GM23338 (cell line): ENCODE results near the gene ARID1B. TPM values are rescaled to one million over a fixed set of nuclear protein-coding genes. Genes with fewer than 3 reads are reported as not detected.

Source experiments
- ATAC-seq: fragments of 200-7000 bp; cut with Tn5 transposase; 3 replicates; pipeline ENCODE4 v1.9.1; 2020
- DNase-seq: peaks from one replicate; pipeline ENCODE4 v3.0.0-alpha.2; 2015; ENCODE audit warnings: low spot score
- H2AFZ ChIP-seq: fragments of 200-600 bp; sonication (generic); 2 replicates; pipeline ENCODE4 v1.8.0; 2016; ENCODE audit warnings: antibody characterized with exemption, mild to moderate bottlenecking, moderate library complexity
- H3F3A ChIP-seq: fragments of 200-600 bp; sonication (generic); replicated peaks from 2 replicates; pipeline ENCODE4 v1.8.0; 2017; ENCODE audit warnings: antibody characterized with exemption, mixed run types, low read depth
- H3K27ac ChIP-seq: fragments of 200-600 bp; sonication (generic); 2 replicates; pipeline ENCODE4 v1.6.1; 2016; ENCODE audit warnings: low read depth
- H3K27me3 ChIP-seq: fragments of 200-600 bp; sonication (generic); 2 replicates; pipeline ENCODE4 v1.8.0; 2016; ENCODE audit warnings: mild to moderate bottlenecking, mixed run types, moderate library complexity; ENCODE audit not compliant: insufficient read depth
- H3K36me3 ChIP-seq: fragments of 200-600 bp; sonication (generic); 2 replicates; pipeline ENCODE4 v1.8.0; 2016; ENCODE audit warnings: mild to moderate bottlenecking; ENCODE audit not compliant: insufficient read depth
- H3K4me1 ChIP-seq: fragments of 200-600 bp; sonication (generic); 2 replicates; pipeline ENCODE4 v1.8.0; 2016; ENCODE audit warnings: mild to moderate bottlenecking, moderate library complexity; ENCODE audit not compliant: insufficient read depth
- H3K4me2 ChIP-seq: fragments of 200-600 bp; sonication (generic); 2 replicates; pipeline ENCODE4 v1.7.1; 2017; ENCODE audit warnings: mixed run types
- H3K4me3 ChIP-seq: fragments of 200-600 bp; sonication (generic); 2 replicates; pipeline ENCODE4 v1.6.1; 2016; ENCODE audit warnings: mixed run types
- H3K79me2 ChIP-seq: fragments of 200-600 bp; sonication (generic); replicated peaks from 2 replicates; pipeline ENCODE4 v1.8.0; 2017; ENCODE audit warnings: mild to moderate bottlenecking; ENCODE audit not compliant: insufficient read depth
- H3K9me2 ChIP-seq: fragments of 200-600 bp; sonication (generic); 2 replicates; pipeline ENCODE4 v1.8.0; 2017; ENCODE audit not compliant: insufficient read depth
- H4K20me1 ChIP-seq: fragments of 200-600 bp; sonication (generic); replicated peaks from 2 replicates; pipeline ENCODE4 v1.8.0; 2017; ENCODE audit warnings: mild to moderate bottlenecking; ENCODE audit not compliant: insufficient read depth
- H3K27ac Mint-ChIP-seq: 2 replicates; pipeline ENCODE4 v1.8.0; 2020; ENCODE audit warnings: inconsistent platforms, mild to moderate bottlenecking, moderate library complexity, mixed read lengths
- H3K27me3 Mint-ChIP-seq: 3 replicates; pipeline ENCODE4 v1.8.0; 2022; ENCODE audit warnings: low read depth, mild to moderate bottlenecking, moderate library complexity, mixed read lengths, inconsistent platforms; ENCODE audit not compliant: insufficient read depth, poor library complexity
- H3K36me3 Mint-ChIP-seq: 3 replicates; pipeline ENCODE4 v1.8.0; 2021; ENCODE audit warnings: low read depth, mild to moderate bottlenecking, inconsistent platforms, moderate library complexity, mixed read lengths
- H3K4me1 Mint-ChIP-seq: 3 replicates; pipeline ENCODE4 v1.8.0; 2020; ENCODE audit warnings: mild to moderate bottlenecking, inconsistent platforms, mixed read lengths
- H3K4me3 Mint-ChIP-seq: 3 replicates; pipeline ENCODE4 v1.8.0; 2021; ENCODE audit warnings: moderate library complexity, mild to moderate bottlenecking, inconsistent platforms, mixed read lengths
- H3K9me3 Mint-ChIP-seq: 3 replicates; pipeline ENCODE4 v1.8.0; 2020; ENCODE audit warnings: moderate library complexity, mild to moderate bottlenecking, inconsistent platforms, mixed read lengths
- CREB1 ChIP-seq: fragments of 250-450 bp; sonication (Bioruptor Pico); IDR thresholded peaks from 2 replicates; pipeline ENCODE4 v1.5.0; 2020; ENCODE audit warnings: low read depth, mild to moderate bottlenecking, moderate library complexity
- ETS1 ChIP-seq: IDR thresholded peaks from 2 replicates; pipeline ENCODE4 v1.6.1; 2016; ENCODE audit warnings: antibody characterized with exemption
- EZH2 ChIP-seq: fragments of 200-600 bp; sonication (generic); IDR thresholded peaks from one replicate; pipeline ENCODE4 v1.8.0; 2017; ENCODE audit warnings: antibody characterized with exemption, mild to moderate bottlenecking, low read depth; ENCODE audit not compliant: unreplicated experiment
- EZH2phosphoT487 ChIP-seq: fragments of 200-600 bp; sonication (generic); IDR thresholded peaks from one replicate; pipeline ENCODE4 v1.8.1; 2018; ENCODE audit warnings: antibody characterized with exemption; ENCODE audit not compliant: unreplicated experiment
- JUNB ChIP-seq: IDR thresholded peaks from one replicate; pipeline ENCODE4 v1.6.1; 2016; ENCODE audit warnings: antibody characterized with exemption; ENCODE audit not compliant: unreplicated experiment
- POLR2AphosphoS5 ChIP-seq: IDR thresholded peaks from 2 replicates; pipeline ENCODE4 v1.6.1; 2016; ENCODE audit warnings: antibody characterized with exemption, low read depth
- REST ChIP-seq: IDR thresholded peaks from one replicate; pipeline ENCODE4 v1.6.1; 2018; ENCODE audit warnings: antibody characterized with exemption; ENCODE audit not compliant: unreplicated experiment
- STAT1 ChIP-seq: IDR thresholded peaks from one replicate; pipeline ENCODE4 v1.6.1; 2016; ENCODE audit warnings: antibody characterized with exemption; ENCODE audit not compliant: unreplicated experiment
- ZNF114 ChIP-seq: fragments of 250-450 bp; sonication (Bioruptor Pico); IDR thresholded peaks from 2 replicates; pipeline ENCODE4 v1.5.0; 2020; ENCODE audit warnings: mild to moderate bottlenecking, moderate library complexity
- ZNF331 ChIP-seq: fragments of 250-450 bp; sonication (Bioruptor Pico); IDR thresholded peaks from 2 replicates; pipeline ENCODE4 v1.5.0; 2020; ENCODE audit warnings: low read depth, mild to moderate bottlenecking, moderate library complexity
- polyA plus RNA-seq: library from polyadenylated mRNA; unstranded; fragments of >200 nt; fragmentation: Nextera tagmentation; extraction: Ambion mirVana; gene quantifications from 2 replicates; pipeline ENCODE4 v1.2.1, GENCODE V29; 2016
- total RNA-seq: library from RNA; depleted of rRNA; stranded (reverse); fragments of >200 nt; shearing (Covaris generic); gene quantifications from 2 replicates; pipeline ENCODE4 v1.2.3, GENCODE V29; 2014

Gene ARID1B
- total and polyA plus RNA-seq, 2 experiments from 2014 or later = 59.3 to 72.2 TPM

- Mint-ChIP-seq H3K27ac (no peak overlapping the region), H3K4me3 (no peak overlapping the region), H3K4me1 (peaks cover 22% of the 10 kb centered on the region), H3K27me3 (peaks cover 6% of the 10 kb centered on the region), H3K9me3 (no peaks in the 10 kb centered on the region), H3K36me3 (peaks cover 22% of the 10 kb centered on the region)
- Histone ChIP-seq H3K79me2 (no peaks in the 10 kb centered on the region), H3K36me3 (no peaks in the 10 kb centered on the region), H3K9me2 (no peaks in the 10 kb centered on the region), H3F3A (no peaks in the 10 kb centered on the region), H4K20me1 (no peaks in the 10 kb centered on the region), H3K4me1 (no peaks in the 10 kb centered on the region), H3K4me3 (no peak overlapping the region), H3K27me3 (no peaks in the 10 kb centered on the region), H3K27ac (no peak overlapping the region), H3K4me2 (no peak overlapping the region), H2AFZ (no peak overlapping the region)
- DNase-seq = no peak
- no peak for TF ChIP-seq STAT1
- TF ChIP-seq POLR2AphosphoS5 = no peak
- TF ChIP-seq ZNF331 (CRISPR knock-in tag) = no peak
- TF ChIP-seq ETS1 = no peak
- no peak for TF ChIP-seq ZNF114 (CRISPR knock-in tag)
- no peak for TF ChIP-seq JUNB
- no peak for TF ChIP-seq EZH2
- no peak for TF ChIP-seq CREB1 (CRISPR knock-in tag)
- TF ChIP-seq REST = no peak
- peak; percentile 38; the same call in 1 of the 3 replicates for ATAC-seq
These were observed 339.2 kb downstream of the ARID1B start for GRCh38 chr6:157116426-157116825.

- Mint-ChIP-seq H3K9me3 (no peaks in the 10 kb centered on the region), H3K4me3 (no peak overlapping the region), H3K4me1 (peaks cover 22% of the 10 kb centered on the region), H3K36me3 (peaks cover 17% of the 10 kb centered on the region), H3K27ac (peak overlapping the region; percentile 50; the same call in 1 of the 2 replicates), H3K27me3 (peaks cover 6% of the 10 kb centered on the region)
- ATAC-seq (no peak), DNase-seq (no peak)
- no peak overlapping the region for H3K27ac ChIP-seq
- H4K20me1 ChIP-seq = no peaks in the 10 kb centered on the region
- no peaks in the 10 kb centered on the region for H3F3A ChIP-seq
- no peak overlapping the region for H3K4me3 ChIP-seq
- H3K36me3 ChIP-seq = no peaks in the 10 kb centered on the region
- no peaks in the 10 kb centered on the region for H3K9me2 ChIP-seq
- no peak overlapping the region for H2AFZ ChIP-seq
- H3K79me2 ChIP-seq = no peaks in the 10 kb centered on the region
- no peak overlapping the region for H3K4me2 ChIP-seq
- H3K4me1 ChIP-seq = no peaks in the 10 kb centered on the region
- H3K27me3 ChIP-seq = no peaks in the 10 kb centered on the region
- no peak for TF ChIP-seq REST
- TF ChIP-seq EZH2phosphoT487 = no peak
These were observed 340.4 kb downstream of the ARID1B start for GRCh38 chr6:157117431-157118095.
